ENCODE results near the gene NRXN3.

NRXN3 gene

GRCh38 chr14:79906994-79907393 lies 1736.8 kb downstream of the NRXN3 start:
- no peak for DNase-seq (ENCODE audit: low read depth)

GRCh38 chr14:79910086-79910485 lies 1739.9 kb downstream of the NRXN3 start:
- no peak for DNase-seq (ENCODE audit: low read depth)

GRCh38 chr14:79911744-79912143 lies 1741.6 kb downstream of the NRXN3 start:
- DNase-seq (ENCODE audit: low read depth), result no peak

DNA sequence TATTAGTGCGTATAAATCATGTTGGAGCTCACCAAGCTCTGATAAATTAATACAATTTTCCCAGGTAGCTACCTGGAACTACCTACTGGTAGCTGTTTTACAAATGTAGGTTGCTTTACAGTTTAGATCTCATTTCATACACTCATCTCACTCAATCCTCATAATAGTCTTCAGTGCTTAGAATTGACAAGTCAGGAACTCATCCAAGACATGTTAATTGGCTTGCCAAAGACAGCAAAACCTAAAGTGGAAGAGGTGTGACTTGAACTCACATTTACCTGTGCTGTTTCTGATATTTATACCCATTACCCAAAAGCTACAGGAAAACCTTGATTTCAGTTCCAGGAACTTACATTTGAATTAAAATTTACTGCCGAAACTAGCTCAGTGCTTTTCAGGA lies 1744.4 kb downstream of the NRXN3 start:
- no peak for DNase-seq (ENCODE audit: low read depth)

GRCh38 chr14:79915406-79915805 lies 1745.2 kb downstream of the NRXN3 start:
- DNase-seq (ENCODE audit: low read depth), result no peak

GRCh38 chr14:79916281-79916680 lies 1746.1 kb downstream of the NRXN3 start:
- no peak for DNase-seq (ENCODE audit: low read depth)

- DNase-seq (ENCODE audit: low read depth), result no peak
Observed at GRCh38 chr14:79916892-79917291, 1746.7 kb downstream of the NRXN3 start.
